Measurements from ENCODE around the gene BMP7. TPM values are rescaled to one million over a fixed set of nuclear protein-coding genes. Genes with fewer than 3 reads are reported as not detected.
"Not testable (repeated sequence)": the region's sequence is repeated elsewhere in the genome, so short reads cannot be mapped to it uniquely, and the experiment has no call there.

Gene BMP7
- total RNA-seq, 1 donor from 2014 or later: 9.4 TPM

- FAIRE-seq (no peak), DNase-seq (ENCODE audit: low spot score in 2 of 2) (no peak)
Measured at GRCh38 chr20:57198132-57199072, 68.0 kb downstream of the BMP7 start.

DNA sequence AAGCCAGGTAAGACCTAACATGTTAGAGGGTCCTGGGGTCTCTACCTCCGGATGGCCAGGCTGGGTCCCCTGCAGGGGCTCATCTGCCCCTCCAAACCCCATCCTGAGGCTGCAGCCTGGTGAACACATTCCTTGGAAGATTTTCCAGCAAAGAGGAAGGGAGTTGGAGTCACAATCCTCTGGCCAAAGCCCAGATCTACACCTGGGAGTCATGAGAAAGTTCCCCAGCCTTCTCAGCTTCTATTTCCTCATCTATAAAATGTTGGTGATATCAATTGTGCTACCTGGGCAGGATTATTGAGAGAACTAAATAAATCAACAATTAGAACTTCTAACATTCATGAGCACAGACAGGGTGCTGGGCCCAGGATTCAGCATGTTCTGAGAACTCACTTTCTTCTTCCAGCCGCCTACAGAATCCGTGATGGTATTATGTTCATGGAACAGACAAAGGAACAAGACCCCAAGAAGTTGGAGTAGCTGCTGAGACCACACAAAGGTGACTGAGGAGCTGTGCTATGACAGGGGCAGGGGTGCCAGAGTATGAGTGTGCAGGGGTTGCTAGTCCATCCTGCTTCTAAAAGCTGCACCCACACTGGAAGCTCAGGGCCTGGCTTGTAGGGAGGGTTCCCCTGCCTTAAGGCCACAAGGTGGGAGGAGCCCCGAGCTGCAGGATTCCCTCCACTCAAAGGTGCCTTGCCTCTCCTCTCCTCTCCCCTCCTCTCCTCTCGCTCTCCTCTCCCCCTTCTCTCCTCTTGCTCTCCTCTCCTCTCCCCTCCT lies 68.9 kb downstream of the BMP7 start:
- FAIRE-seq (no peak), DNase-seq (ENCODE audit: low spot score in 2 of 2) (no peak)

DNA sequence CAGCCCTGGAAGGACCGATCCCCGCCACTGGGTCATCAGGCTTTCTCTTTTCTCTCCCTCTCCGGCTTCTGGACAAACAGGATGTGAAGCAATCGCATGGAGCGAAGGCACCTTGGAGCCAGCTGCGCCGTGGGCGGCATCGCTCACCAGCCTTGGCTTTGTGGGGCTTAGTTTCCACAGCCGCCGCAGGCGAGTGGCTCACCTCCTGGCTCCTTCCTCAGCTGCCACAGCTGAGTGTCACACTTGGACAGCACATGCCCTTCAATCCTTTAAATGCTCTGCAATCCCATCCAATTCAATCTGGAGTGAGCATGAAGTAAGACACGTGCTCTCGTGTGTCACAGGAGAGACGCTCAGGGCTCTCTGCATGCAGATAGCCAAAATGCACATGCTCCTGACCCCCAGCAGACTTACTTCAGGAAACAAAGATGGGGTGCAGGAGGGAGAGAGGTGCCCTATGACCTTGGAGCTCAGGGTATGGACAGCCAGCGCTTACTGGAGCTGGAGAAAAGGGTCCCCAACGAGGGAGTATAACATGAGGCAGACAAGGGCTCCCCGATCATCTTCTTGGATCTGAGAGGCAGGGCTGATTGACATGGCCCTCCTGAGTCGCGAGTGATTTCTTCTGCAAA lies 70.9 kb downstream of the BMP7 start:
- FAIRE-seq: no peak
- DNase-seq (ENCODE audit: low spot score in 2 of 2): no peak

DNA sequence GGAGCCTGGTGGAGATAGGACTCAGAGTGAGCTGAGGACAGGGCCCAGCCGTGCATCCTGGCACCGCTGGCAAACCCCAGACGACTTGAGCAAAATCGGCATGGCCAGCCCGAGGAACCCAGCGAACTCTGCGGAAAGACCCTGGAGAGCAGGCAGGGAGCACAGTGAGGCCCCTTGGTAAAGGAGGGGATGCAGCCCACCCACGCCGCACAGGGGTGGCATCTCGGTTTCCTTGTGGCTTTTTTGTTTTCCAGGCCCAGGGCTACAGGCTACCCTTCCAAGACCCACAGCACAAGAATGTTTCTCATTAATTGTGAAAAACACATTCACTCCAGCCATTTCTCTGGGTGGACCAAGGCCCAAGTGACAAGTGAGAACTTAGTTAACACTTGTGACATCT lies 71.4 kb downstream of the BMP7 start:
- DNase-seq (ENCODE audit: low spot score in 2 of 2) (no peak), FAIRE-seq (no peak)

DNA sequence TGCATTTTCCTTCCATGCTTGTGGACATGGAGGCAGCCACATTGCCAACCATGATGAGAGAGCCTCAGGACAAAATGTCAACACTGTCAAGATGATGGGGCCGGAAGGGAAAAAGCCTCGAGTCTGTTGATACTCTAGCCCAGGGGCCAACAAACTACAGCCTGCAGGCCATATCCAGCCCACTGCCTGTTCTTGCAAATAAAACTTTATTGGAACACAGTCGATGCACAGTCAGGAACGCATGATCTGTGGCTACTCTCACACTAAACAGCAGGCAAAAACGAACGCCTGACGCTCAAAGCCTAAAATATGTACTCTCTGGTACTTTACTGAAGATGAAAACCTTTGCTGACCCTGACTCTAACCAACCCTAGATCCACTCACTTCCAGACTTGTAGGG lies 72.3 kb downstream of the BMP7 start:
- FAIRE-seq: no peak
- DNase-seq (ENCODE audit: low spot score in 2 of 2): no peak

DNA sequence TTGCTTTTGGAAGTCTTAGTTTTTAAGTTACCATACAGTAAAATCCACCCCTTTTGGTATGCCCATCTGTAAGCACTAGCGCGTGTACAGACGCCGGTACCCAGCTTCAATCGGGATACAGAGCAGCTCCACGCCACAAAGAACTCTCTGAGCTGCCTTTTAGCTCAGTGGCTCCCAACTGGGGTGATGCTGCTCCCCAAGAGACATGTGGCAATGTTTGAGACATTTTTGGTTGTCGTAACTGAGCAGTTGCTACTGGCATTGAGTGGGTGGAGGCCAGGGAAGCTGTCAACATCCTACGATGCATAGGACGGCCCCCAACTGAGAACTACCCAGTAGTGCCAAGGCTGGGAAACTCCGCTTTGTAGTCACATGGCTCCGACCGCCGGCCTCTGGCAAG lies 73.3 kb downstream of the BMP7 start:
- no peak for DNase-seq (ENCODE audit: low spot score in 2 of 2)
- no peak for FAIRE-seq

- FAIRE-seq: no peak
- DNase-seq (ENCODE audit: low spot score in 2 of 2): no peak
Measured at GRCh38 chr20:57192311-57192710, 74.1 kb downstream of the BMP7 start.

GRCh38 chr20:57191265-57191638 lies 75.2 kb downstream of the BMP7 start:
- not testable (repeated sequence) for FAIRE-seq; DNase-seq (ENCODE audit: low spot score in 2 of 2)

DNA sequence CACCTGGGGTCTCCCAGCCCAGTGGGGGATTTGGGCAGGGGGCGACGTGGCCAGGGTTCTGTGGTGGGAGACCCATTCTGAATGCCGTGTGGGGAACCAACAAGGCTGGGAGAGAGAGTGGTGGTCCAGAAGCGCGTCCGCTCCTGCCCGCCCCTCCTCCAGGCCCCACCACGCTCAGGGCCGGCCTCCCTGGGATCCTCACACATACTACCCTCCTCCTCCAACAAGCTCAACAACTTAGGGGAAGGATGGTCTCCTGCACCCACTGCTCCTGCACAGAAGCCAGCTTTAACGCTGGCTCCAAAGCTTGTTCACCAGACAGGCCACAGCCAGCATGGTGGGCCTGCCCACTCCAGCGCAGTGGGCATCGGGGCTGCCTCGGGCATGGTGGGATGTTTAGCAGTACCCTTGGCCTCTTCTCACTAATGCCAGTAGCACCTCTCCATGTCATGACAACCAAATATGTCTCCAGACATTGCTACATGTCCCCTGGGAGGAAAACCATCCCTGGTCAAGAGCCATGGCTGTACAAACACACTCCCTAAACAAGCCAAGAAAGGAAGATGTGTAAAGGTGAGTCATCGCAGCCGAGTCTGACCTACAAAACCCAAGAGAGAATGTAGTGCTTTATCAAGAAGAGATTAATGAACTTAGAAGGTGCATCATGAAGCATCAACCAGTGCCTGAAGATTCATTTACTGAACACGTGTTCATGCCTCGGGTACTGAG lies 75.7 kb downstream of the BMP7 start:
- no peak for DNase-seq (ENCODE audit: low spot score in 2 of 2)
- no peak for FAIRE-seq

DNA sequence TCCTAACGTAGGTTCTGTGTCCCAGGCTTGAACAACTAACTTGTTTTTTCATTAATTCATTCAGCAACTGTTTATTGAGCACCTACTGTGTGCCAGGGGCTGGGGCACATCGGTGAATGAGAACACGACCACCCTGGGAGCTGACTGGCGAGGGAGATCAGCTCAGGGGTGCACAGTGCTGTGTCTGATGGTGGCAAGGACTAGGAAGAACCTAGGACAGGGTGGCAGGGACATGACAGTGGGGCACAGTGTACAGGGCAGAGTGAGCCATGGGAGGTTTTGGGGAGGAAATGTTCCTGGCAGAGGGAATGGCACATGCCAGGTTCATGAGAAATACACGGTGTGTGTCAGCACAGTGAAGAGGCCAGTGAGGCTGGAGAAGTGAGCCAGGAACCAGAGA lies 76.7 kb downstream of the BMP7 start:
- no peak for FAIRE-seq
- no peak for DNase-seq (ENCODE audit: low spot score in 2 of 2)

DNA sequence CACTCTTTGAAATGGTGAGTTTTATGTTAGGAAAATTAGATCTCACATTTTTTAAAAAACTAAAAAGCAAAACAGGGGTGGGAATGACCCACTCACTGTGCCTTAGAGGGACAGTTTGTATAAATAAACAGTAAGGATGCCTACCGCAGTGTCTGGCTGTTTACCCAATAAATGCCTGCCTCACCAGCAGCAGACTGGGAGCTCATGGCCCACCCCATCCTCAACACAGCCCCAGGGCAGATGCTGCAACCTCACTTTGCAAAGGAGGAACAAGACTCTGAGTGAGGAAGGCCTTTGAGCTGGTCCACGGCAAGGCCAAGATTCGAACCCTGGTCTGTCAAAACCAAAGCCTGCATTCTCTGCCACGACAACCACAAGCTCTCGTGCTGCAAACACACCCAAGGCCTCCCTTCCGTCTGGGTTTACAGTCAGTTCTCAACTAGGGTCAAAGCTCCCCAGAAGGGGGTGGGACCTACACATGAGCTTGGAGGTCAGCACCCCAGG lies 77.8 kb downstream of the BMP7 start:
- no peak for DNase-seq (ENCODE audit: low spot score in 2 of 2)

GRCh38 chr20:57188056-57188455 lies 78.4 kb downstream of the BMP7 start:
- FAIRE-seq: no peak
- no peak for DNase-seq (ENCODE audit: low spot score in 2 of 2)

More for the DNA sequence above, 77.8 kb downstream of the BMP7 start:
- FAIRE-seq: no peak

DNA sequence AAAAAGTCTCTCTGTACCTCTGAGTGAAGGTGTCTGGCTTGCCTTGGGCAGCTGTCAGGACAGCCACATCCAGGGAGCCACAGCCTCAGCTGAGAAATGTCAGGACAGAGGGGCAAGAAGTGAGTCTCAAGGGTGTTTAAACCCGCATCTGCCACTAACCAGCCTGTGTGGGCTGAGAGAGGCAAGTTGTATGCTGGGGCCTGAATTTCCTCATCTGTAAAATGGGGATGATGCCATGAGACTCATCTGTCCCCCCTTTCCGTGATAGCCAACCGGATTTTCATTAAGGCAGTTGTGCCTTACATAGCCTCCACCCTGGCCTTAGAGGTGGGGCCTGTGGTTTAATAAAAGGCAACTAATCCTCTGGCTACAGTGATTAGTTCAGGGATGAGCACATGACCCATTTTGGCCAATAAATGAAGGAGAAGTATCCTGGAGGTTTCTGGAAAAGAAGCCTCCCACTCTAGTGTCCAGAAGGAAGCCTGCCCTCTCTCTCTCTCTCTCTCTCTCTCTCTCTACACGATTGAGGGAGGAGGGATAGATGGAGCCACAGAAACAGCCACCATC lies 79.3 kb downstream of the BMP7 start:
- DNase-seq (ENCODE audit: low spot score in 2 of 2) (no peak), FAIRE-seq (no peak)

DNA sequence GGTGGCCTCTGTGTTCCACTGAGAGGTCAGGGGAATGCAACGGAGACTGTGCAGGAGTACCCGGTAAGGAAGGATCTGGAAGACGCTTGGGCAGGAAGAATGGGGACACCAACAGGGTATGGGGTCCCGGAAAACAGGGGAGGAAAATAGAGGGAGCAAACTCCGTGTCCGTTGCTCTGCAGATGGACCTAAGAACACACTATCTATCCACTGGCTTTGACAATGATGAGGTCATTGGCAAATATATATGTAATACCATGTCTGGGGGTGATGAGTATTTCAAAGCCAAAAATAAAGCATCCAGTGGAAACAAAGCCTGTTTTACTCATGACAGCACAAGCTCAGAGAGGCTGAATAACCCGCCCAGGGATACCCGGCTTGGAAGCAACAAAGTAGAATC lies 80.2 kb downstream of the BMP7 start:
- FAIRE-seq (no peak), DNase-seq (ENCODE audit: low spot score in 2 of 2) (no peak)

DNA sequence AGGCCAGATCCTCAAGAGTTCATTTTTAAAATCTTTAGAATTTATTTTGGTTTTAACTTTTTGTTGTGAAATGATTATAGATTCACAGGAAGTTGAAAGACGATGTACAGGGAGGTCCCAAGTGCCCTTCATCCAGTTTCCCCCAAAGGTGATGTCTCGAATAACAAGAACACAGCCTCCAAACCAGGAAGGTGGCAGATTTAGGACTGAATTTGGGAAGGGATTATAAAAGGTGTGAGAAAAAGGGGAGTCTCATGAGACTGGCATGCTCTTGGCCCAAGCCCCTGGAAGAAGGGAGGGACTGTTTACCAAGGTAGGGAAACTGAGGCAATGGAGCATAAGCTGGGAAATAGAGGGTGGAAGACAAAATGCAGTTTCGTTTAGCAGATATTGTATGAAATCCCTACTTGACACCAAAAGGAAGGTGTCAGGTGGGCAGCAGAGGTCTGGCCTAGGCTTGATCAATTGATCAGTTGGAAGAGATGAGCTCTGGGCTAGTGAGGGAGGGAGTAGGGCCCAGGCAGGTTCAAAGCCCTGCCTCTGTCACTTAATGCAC lies 81.2 kb downstream of the BMP7 start:
- DNase-seq (ENCODE audit: low spot score in 2 of 2): no peak
- no peak for FAIRE-seq

DNA sequence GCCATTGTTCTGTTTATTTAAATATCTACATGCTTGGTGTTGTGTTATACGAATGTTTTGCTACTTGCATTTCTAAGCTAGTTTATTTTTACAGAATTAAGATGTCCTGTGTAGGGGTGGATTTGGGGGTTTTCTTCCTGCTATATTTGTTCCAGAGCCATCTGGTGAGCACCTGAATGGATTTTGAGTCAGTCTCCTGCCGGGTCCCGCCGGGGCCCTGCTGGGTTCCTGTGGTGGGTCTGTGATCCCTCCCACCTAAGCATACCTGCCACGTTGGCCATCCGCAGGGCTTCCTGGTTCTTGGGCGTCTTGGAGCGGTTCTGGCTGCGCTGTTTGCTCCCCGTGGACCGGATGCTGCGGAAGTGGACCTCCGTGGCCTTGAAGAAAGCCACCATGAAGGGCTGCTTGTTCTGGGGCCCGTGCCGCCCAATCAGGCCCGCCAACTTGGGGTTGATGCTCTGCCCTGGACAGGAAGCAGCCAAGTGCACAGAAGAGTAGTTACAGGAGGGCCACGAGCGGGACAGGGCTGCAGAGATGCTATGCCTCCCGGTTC lies 82.9 kb downstream of the BMP7 start:
- FAIRE-seq: no peak
- no peak for DNase-seq (ENCODE audit: low spot score in 2 of 2)

GRCh38 chr20:57181639-57182038 lies 84.8 kb downstream of the BMP7 start:
- FAIRE-seq: no peak

DNA sequence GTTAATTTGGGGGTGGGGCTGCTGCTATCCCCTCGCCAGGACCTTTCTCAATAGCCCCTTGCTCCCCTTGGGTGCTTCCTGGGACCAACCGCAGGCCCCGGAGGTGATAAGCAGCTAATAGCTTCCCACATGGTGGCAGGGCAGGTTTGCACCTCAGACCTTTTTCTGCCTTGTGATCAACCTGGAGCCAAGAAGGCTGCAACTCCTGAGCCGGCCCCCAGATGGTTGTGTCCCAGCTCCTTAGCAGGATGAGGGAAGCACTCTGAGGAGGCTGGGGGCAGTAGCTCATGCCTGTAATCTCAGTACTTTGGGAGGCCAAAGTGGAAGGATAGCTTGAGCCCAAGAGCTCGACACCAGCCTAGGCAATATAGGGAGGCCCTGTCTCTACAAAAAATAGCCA lies 85.5 kb downstream of the BMP7 start:
- FAIRE-seq (no peak), DNase-seq (ENCODE audit: low spot score in 2 of 2) (no peak)

More at GRCh38 chr20:57181639-57182038, 84.8 kb downstream of the BMP7 start:
- no peak for DNase-seq (ENCODE audit: low spot score in 2 of 2)

DNA sequence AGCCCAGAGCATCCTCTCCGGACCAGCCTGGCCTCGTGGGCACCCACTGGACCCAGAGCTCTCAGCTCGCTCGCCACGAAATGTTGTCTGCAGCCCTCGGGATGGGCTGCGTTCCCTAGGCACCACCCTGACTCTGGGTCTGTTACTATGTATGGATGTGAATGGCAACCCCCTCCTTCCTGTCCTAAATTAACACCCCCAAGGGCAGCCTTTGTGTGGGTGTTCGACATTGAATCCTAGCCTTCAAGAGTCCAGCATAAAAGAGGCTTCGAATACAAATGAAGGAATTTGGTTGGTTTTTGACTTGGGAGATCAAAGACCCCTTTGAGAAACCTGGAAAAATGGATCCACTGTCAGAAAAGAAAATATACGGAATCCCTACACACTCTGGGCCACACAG lies 86.1 kb downstream of the BMP7 start:
- FAIRE-seq (no peak), DNase-seq (ENCODE audit: low spot score in 2 of 2) (no peak)
